NCI-H2196 treated with DMSO at 0.1 percent for 48 hours (cell line): Measurements from ENCODE around the gene WAPL.

Experiments
- DNase-seq: peaks from one replicate; lab custom pipeline; 2025; ENCODE audit not compliant: unreplicated experiment; lab: John Stamatoyannopoulos, UW

WAPL gene

DNA sequence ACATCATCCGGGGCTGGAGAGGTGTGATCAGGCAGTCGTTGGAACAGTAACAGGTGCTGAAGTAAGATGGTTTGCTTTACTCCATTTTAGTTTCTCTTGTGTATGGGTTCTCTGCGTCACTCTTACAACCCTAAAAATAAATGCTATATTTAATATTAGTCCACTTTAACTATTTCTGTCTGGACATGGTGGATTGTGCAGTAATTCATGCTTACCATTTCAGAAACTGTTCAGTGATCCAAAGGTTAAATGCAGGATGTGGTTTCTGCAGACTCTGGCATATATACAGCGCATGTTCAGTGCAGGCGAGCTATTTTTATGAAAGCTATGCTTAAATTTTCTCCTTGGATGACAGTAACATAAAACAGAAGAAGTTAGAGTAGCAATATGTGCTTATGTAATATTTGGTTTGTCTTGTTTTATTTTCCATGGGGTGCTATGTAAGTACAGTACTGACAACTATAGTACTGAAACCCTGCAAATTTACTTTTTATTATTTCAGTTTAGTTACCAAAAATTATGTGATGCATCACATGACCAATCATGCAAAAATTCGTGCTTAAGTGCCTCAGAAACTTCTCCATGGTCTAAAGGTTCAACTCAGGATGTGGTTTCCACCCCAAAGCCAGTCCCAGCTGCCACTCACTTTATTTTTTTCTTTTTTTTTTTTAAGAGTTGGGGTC lies 108.4 kb downstream of the WAPL start:
- DNase-seq = no peak

DNA sequence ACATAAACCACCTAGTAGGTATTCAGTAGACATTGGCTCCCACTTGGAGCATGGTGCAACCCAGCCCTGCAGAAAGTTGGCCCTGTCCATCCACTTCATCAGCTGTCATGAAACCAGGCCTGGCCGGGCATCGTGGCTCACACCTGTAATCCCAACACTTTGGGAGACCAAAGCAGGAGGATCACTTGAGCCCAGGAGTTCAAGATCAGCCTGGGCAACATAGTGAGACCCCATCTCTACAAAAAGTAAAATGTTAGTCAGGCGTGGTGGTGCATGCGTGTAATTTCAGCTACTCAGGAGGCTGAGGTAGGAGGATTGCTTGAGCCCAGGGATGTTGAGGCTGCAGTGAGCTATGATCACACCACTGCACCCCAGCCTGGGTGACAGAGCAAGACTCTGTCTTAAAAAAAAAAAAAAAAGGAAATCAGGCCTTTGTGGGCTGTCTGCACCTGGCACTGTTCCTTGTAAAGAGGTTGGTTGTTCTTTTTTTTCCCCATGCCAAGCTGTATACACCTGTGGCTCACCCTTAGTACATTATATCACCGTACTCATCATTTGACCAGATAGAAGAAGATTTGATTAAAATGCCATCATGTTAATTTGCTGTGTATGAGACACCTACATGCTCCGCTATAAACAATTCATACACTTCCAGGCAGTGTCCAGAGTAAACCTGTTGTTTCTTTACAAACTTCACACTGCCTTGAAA lies 109.6 kb downstream of the WAPL start:
- no peak for DNase-seq

DNA sequence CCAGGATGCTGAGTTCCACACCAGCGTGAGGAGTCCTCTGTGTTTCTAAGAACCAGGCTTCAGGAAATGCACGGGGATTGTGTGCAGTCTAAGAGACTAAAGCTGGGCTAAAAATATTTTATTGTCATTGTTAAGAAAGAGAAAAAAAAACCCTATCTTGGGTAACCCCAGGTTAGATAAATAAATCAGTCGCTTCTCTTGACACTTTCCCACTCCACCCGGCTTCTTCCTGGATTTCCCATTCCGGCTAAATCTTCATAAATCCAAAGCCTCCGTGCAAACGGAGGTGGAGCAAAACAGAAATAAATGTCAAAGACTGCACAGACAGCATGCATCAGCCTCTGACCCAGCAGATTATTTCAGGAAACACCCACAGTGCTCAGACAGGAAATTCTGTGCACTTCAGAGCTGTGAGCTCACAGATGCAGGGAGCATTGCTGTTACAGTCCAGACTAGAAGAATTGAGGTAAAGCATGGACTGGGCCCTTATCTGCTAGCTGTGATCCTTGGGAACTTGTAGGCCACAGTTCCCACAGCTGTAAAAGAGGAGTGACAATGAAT lies 110.2 kb downstream of the WAPL start:
- no peak for DNase-seq

DNA sequence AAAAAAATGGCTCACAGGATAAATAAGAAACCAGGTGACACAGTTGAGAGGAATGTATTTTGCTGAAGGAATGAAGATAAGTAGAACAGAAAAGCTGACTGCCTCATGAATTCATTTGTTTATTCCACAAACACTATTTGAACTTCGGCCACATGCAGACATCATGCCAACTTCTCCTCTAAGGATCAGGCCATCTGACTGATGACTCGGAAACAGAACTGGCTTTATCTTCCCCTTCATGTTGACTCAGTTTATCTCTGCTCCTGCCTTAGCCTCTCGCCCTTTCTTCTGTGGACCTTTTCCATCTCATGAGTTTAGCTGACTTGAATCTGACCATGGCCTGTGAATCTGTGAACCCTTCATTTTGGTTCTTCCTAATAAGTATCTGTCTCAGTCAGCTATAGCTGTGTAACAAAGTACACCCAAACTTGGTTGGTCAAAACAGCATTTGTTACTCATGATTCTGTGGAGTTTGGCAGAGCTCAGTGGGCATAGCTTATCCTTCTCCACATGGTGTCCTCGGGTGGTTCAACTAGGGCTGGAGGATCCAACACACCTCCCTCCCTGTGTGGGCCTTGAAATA lies 111.0 kb downstream of the WAPL start:
- DNase-seq = no peak

DNA sequence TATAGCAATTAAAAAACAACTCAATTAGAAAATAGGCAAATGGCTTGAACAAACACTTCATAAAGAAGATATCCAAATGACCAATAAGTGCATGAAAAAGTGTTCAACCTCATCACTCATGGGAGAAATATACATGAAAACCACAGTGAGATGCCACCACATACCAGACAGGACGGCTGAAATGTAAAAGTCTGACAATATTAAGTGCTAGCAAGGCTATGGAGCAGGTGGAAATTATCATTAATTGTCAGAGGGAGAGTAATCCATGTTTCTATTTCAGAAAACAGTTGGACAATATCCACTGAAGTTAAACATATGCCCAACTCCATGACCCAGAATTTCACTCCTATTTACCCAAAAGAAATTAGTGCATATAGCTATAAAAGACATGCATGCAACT lies 112.4 kb downstream of the WAPL start:
- no peak for DNase-seq

DNA sequence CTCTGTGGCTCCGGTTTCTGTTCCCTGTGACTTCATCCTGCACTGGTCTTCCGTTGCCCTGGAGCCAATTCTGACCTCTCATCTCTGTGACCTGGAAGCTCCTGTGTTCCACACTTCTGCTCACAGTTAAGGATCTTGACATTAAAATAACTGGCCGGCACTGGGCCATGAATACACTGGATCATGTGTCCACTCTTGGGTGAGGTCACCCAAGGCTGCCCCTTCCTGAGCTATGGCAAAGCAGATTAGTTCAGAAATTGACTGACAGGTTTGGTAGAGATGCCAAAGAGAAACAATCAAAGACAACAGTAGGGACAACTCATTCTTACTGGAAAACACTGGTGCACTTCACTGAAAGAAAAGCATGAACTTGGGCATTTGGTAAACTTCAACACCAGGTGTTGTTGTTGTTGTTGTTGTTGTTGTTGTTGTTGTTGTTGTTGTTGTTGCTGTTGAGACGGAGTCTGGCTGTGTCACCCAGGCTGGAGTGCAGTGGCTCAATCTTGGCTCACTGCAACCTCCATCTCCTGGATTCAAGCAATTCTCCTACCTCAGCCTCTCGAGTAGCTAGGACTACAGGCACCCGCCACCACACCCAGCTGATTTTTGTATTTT lies 118.3 kb downstream of the WAPL start:
- DNase-seq = peak; percentile 9

DNA sequence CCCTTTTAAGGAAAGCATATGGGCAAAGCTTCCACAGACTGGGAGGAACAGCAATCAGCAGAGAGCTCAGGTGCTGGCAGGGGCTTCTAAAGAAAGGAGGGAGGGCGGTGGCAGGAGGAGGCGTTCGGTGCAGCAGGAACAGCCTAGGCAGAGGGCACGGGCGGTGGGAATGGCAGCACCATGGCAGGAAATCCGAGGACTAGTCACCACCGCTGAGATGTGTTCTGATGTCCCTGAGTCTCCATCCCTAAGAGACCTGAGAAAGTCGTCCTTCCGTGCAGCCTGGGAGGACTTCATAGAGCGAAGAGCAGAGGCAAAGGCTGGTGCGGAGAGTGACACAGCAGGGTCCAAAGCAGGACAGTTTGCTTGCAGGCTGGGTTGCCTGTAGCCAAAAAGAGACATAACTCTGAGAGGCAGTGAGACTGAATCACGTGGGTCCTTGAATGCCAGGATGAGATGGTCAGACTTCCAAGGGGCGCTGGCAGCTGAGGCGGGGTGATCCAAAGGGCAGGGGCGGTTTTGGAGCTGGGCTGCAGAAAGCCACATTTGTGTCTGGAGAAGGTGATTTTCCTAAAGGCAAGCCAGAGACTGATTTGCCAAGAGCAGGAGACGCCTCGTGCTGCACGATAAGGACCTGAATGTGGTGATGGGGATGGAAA lies 119.2 kb downstream of the WAPL start:
- DNase-seq = no peak

DNA sequence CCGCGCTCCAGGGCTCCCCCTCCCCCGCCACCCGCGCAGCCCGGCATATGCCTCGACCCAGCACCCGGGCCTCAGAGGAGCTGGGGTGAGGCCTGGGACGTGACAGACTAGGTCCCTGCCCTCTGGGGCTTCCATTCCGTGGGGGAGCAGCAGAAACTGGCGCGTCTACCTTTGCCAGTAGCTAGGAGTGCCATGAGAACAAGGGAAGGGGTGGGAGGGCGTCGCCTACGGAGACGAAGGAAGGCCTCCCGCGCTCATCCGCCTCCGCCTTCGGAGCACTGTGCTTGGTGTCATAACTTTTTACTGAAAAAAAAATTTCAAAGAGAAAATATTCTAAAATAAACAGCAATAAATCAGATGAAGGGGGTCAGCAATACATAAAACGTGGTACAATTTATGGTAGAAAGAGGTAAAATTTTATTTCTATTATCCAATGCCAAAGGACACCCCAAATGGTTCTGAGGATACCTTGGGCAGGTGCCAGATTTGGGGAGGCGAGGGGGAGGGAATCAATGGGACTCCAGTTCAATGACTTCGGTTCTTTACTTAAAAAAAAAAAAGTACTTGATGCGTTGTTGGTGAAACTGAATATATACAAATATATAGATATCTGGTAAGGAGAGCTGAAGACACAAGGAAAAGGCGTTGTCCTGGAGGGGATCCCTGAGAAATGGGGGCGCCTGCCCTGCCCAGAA lies 119.9 kb downstream of the WAPL start:
- DNase-seq = no peak

DNA sequence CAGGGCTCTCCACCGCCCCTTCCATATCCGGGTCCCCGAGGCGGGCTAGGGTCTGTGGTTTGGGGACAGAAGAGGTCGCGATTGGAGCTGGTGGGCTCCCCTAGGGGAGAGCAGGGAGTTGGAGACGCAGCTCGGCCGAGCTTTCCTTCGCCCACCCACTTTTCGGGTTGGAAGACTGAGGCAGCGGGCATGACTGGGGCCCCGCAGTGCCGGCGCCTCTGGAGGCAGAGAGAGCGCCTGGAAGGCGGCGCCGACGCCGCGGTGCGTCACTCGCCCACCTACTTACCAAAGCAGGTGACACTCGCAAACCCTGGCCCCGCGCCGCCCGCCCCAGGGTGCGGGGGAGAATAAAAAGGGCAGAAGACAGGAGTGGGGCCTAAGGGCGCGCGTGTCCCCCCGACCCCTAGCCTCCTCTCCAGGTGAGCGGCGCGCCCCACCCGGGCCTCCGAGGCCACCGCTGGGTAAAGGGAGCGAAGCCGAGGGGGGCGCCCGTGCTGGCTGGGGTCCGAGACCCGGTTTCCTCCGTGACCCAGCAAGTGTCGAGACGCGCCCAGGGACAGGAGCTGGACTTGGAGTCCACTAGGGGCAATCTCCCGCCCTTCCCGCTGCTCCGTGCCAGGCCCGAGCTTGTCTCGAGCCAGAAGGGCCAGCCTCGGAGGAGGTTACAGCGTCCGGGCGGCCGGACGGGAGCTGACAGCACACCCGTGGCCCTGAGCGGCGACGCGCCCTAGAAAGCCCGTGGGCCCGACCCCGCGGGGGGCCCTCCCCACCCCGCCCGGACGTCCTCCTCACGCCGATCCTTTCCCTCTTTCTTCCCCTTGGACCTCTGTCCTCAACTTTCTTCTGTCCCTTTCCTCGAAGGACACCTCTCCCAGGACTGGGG lies 120.6 kb downstream of the WAPL start:
- no peak for DNase-seq

DNA sequence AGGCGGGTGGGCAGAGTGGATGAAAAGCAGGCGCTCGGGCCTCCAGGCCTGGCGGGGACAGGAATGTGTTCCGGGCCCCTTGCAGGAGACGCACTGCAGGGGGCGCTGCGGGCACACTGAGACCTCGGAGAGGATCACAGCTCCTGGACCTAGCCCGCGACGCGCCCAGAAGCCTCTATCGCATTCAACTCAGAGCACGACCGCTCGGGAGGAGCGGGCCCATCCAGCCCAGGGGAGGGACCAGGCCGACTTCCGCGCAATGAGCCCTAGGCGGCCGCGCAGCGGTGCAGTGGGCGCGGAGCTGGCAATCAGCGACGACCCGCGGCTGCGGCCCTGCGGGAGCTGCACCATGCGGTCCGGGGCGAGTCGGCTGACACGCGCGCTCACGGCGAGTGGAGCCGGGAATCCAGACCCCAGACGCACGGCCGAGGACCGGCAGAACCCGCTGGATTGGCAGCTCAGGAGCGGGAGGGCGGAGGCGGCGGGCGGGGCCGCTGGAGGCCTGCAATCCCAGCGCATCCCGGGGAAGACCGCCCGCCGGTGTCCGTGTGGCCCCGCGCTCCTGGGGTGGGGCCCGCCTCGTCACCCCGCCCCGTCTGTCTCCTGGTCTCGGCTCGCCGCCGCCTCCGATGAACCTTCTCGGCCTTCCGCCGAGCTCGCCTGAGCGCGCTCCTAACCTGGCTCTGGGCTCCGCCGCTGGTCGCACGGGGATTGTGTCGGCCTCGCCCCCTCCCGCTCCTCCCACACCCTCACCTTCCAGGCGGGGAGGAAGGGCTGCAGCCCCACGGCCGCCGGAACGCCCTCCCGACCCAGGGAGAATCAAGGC lies 121.5 kb downstream of the WAPL start:
- DNase-seq = peak; percentile 69

DNA sequence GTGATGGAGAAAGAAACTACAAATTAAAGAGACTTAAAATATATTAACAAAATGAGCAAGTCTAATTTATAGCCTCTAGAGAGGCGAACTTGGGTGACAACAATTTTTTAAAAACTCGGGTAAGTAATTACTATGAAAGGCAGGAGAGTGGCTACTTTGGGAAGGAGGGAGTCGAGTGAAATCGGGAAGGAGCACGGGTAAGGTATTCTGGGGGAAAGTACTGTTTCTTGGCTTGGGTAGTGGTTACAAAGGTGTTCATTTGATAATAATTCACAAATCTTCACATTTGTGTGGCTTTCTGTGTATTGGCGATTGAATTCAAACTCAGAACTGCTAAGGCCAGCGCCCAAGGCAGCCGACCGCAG lies 122.1 kb downstream of the WAPL start:
- no peak for DNase-seq

DNA sequence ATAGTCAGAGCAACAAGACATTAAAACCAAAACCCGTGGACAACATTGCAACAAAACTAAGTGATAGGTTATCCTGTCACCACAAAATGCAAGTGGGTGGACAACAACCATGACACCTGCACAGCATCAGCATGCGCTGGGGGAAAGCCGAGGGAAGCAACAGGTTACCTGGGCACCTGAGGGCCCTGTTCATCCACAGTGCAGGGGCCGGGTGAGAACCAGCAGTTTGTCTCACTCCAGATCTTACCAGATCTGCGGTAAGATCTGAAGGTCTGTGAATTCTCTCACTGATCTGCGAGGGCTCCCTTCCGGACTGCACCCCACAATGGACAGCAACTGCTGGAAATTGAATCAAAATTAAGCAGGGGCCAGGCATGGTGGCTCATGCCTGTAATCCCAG lies 124.5 kb downstream of the WAPL start:
- DNase-seq = no peak

DNA sequence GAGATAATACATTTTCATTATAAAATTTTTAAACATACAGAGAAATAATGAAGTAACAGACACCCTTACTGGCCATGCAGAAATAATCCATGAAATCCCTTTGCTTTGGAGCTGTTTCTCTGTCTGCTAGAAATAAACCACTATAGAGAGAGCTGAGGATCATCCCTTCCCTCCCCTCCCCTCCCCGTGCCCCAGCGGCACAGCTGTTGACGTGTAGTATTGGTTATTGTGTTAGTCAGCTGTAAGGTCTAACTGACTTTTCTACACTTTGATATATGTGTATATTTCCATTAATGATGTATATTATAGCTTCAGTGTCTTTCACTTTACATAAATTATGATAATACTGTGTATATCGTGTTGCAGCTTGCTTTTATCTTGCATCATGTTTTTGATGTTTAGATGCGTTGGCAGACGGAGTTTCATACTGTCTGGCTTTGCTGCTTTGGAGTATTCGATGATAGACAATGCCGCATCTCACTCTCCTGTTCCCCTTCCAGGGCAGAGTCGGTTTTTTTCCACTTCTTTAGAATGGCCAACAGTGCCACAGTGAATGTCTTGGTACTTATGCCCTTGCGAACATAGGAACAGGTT lies 127.6 kb downstream of the WAPL start:
- DNase-seq = no peak

DNA sequence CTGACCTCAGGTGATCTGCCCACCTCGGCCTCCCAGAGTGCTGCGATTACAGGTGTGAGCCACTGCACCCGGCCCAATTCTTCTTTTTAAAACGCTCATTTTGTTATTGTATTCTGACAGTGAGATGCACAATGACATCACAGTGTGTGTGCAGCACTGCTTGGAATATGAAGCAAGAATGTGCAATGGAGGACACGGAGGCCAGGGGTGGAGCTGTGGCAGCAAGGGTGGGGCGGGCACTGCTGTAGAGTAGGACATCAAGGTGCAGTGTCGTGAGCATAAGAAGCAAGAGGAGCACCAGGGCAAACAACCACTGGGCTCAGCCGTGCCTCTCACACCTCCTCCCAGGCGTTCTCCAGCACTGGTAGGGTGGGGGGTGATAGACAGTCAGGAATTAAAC lies 128.2 kb downstream of the WAPL start:
- DNase-seq = no peak

DNA sequence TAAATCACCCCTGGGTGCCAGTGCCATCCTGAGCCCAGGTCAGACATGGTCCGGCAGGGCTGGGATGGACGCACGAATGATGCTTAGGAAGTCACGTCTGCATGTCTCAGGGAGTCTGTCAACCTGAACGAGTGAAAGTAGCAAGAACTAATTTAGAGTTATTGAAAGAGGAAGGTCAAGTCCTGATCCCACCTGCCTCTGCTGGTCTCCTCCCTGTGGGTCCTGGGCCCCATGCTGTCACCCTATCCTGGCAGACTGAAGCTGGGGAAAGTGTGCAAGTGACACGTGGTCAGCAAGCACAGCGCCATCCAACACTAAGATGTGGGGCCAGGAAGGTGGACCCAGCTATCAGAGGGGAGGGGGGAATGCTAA lies 128.9 kb downstream of the WAPL start:
- DNase-seq = no peak

DNA sequence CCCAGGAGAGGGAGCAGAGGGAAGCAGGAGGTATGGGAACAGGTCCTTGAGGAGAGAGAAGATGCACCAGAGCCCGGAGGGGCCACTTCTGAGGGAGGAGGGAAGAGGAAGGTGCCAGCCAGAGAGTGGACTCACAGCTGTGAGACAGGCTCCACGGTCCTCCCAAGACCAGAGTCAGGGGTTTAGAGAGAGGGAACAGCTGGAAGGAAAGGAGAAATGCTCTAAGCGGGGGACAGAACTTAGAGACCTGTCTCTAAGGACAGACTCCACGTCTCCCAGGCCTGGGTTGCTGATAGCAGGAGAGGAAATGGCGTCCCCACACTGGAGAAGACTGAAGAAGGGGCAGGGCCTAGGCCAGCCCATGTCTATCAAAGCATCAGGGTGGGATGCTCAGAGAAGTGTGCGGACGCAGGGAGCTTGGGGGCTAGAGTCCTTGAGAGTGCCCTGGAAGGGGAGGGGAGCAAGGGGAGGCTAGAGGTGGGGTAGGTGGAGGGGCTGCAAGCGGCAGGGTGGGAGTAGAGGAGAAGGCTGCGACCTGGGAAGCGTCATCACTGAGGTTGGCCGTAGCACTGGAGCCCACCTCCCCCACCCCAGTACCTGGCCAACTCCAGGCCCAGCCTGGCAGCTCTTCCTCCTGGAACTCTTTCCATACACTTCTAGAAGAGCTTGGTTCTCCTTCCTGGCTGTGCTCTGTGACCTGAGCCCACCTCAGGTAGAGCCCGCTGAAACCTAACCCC lies 129.4 kb downstream of the WAPL start:
- no peak for DNase-seq

DNA sequence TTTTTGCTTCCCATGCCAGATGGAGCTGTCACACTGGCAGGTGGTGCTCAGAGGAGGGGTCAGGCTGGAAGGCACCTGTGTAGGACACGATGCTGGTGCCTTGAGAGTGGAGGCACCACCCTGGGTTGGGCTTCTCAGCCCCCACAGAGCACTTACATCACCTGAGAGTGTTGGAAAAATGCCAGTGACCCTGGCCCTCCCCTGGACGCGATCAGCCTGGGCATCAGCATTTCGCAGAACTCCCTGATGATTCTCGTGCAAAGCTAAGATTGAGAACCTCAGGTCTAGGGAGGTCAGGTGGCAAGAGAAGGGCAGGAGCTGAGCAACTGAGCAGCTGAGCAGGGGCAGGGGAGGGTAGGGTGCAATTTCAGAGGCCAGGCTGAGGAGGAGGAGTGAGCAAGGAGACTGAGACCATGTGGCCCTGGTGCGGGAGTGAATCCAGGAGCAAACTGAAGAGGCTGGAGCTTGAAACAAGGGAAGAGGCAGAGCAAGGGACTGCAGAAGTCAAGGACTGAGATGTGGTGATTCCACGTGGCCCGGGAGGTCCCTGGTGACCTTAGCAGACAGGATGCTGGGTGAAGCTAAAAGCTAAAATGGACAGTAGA lies 130.3 kb downstream of the WAPL start:
- DNase-seq = no peak
